GM06990 (cell line): ENCODE data around the gene SMIM21.

ENCODE experiments used
- DNase-seq: peaks from one replicate; pipeline ENCODE4 v3.0.0-alpha.2; 2011; ENCODE audit not compliant: insufficient read length; ENCODE audit errors: extremely low read depth
- H3K27me3 ChIP-seq: replicated peaks from 2 replicates; pipeline ENCODE4 v1.6.0; 2011; ENCODE audit warnings: low read length; ENCODE audit not compliant: control insufficient read depth, insufficient read depth
- H3K36me3 ChIP-seq: 2 replicates; pipeline ENCODE4 v1.5.1; 2011; ENCODE audit warnings: low read length; ENCODE audit not compliant: control insufficient read depth, insufficient read depth
- H3K4me3 ChIP-seq: replicated peaks from 2 replicates; pipeline ENCODE4 v1.5.1; 2011; ENCODE audit warnings: low read depth, mild to moderate bottlenecking, control low read depth, low read length
- CTCF ChIP-seq: IDR thresholded peaks from 2 replicates; pipeline ENCODE4 v1.5.1; 2011; ENCODE audit warnings: low read length, control low read depth, mild to moderate bottlenecking, inconsistent platforms; ENCODE audit not compliant: insufficient read depth, poor library complexity, severe bottlenecking

SMIM21 gene

GRCh38 chr18:75421656-75422055, 5.8 kb downstream of the SMIM21 start:
- Histone ChIP-seq H3K27me3 (no peaks in the 10 kb centered on the region), H3K36me3 (no peaks in the 10 kb centered on the region), H3K4me3 (no peak overlapping the region)
- no peak for TF ChIP-seq CTCF
- no peak for DNase-seq

GRCh38 chr18:75418293-75419005, 9.1 kb downstream of the SMIM21 start:
- Histone ChIP-seq H3K27me3 (no peaks in the 10 kb centered on the region), H3K36me3 (no peaks in the 10 kb centered on the region), H3K4me3 (no peak overlapping the region)
- no peak for TF ChIP-seq CTCF
- DNase-seq = no peak

- no peaks in the 10 kb centered on the region; the same call in none of the 2 replicates for H3K27me3 ChIP-seq
- no peak for TF ChIP-seq CTCF
- DNase-seq = no peak
- H3K36me3 ChIP-seq = no peaks in the 10 kb centered on the region
- no peak overlapping the region for H3K4me3 ChIP-seq
These were observed 16.9 kb downstream of the SMIM21 start for GRCh38 chr18:75410611-75411010.

GRCh38 chr18:75409806-75410205, 17.7 kb downstream of the SMIM21 start:
- Histone ChIP-seq H3K4me3 (no peak overlapping the region), H3K36me3 (no peaks in the 10 kb centered on the region), H3K27me3 (no peaks in the 10 kb centered on the region; the same call in none of the 2 replicates)
- TF ChIP-seq CTCF = no peak
- no peak for DNase-seq

- no peak for DNase-seq
- no peaks in the 10 kb centered on the region; the same call in none of the 2 replicates for H3K27me3 ChIP-seq
- H3K4me3 ChIP-seq = no peak overlapping the region
- no peaks in the 10 kb centered on the region for H3K36me3 ChIP-seq
- no peak for TF ChIP-seq CTCF
These were observed 18.7 kb downstream of the SMIM21 start for GRCh38 chr18:75408554-75409506.
